Vagina (tissue), 2 donors: ENCODE measurements around the gene ANKUB1.
"Not testable (repeated sequence)": the region's sequence is repeated elsewhere in the genome, so short reads cannot be mapped to it uniquely, and the experiment has no call there.

Experiments
- POLR2A ChIP-seq, 2 donors: fragments of 450-650 bp; IDR thresholded peaks; one replicate each; pipeline ENCODE4 v1.6.1; 2017; ENCODE audit warnings: antibody characterized with exemption in 2 of 2, mild to moderate bottlenecking in 2 of 2, moderate library complexity in 2 of 2
- POLR2AphosphoS5 ChIP-seq, 2 donors: sonication (generic); formaldehyde crosslinking; IDR thresholded peaks; one replicate each; pipeline ENCODE4 v1.9.0; 2017; ENCODE audit warnings: antibody characterized with exemption in 2 of 2, mild to moderate bottlenecking in 2 of 2, low read depth in 1 of 2; ENCODE audit not compliant: insufficient read depth in 1 of 2
- TF ChIP-seq, protein P1 (sequence below), 3 experiments: fragments of 450-650 bp in 2 of 3; fragments of 200-600 bp in 1 of 3; sonication (generic) in 1 of 3; IDR thresholded peaks; one replicate each; pipeline ENCODE4 v1.5.1; 2017 to 2019; ENCODE audit warnings: antibody characterized with exemption in 3 of 3, mild to moderate bottlenecking in 2 of 3, moderate library complexity in 2 of 3

DNA sequence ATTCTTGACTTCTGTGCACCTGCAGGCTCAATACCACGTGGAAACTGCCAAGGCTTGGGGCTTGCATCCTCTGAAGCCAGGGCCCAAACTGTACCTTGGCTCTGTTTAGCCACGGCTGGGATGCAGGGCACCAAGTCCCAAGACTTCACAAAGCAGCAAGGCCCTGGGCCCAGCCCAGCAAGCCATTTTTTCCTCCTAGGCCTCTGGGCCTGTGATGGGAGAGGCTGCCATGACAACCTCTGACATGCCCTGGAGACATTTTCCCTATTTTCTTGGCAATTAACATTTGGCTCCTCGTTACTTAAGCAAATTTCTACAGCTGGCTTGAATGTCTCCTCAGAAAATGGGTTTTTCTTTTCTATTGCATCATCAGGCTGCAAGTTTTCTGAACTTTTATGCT, 46.1 kb upstream of the ANKUB1 start:
- not testable (repeated sequence) for TF ChIP-seq POLR2AphosphoS5 (IDR thresholded peaks at IDR 0.05; ENCODE audit: insufficient read depth in 1 of 2, low read depth in 1 of 2); POLR2A (IDR thresholded peaks at IDR 0.05)
- TF ChIP-seq, protein P1, sequence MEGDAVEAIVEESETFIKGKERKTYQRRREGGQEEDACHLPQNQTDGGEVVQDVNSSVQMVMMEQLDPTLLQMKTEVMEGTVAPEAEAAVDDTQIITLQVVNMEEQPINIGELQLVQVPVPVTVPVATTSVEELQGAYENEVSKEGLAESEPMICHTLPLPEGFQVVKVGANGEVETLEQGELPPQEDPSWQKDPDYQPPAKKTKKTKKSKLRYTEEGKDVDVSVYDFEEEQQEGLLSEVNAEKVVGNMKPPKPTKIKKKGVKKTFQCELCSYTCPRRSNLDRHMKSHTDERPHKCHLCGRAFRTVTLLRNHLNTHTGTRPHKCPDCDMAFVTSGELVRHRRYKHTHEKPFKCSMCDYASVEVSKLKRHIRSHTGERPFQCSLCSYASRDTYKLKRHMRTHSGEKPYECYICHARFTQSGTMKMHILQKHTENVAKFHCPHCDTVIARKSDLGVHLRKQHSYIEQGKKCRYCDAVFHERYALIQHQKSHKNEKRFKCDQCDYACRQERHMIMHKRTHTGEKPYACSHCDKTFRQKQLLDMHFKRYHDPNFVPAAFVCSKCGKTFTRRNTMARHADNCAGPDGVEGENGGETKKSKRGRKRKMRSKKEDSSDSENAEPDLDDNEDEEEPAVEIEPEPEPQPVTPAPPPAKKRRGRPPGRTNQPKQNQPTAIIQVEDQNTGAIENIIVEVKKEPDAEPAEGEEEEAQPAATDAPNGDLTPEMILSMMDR (IDR thresholded peaks at IDR 0.05) = not testable (repeated sequence)
